Measurements from ENCODE around the gene ASB14.

DNA sequence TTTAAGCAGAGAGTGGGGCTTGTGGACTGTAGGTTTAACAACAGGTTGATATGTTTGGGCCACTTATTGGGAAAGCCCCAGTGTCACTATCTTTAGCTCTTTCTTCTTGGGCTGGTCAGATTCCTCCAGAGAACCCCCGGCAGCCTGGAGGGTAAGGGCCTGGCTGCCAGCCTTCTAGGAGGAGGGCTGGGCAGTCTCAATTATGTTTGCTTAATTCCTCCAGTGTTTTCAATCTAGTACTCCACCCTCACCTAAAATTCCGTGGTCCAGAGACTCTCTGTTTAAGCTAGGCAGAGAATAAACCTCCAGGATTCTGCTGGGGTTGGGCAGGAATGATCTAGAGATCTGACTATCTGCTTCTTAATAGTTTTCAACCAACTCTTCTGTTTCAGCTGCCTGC, 5.3 kb downstream of the ASB14 start:
- no peak for TF ChIP-seq CTCF (IDR thresholded peaks at IDR 0.05)
- no peak for TF ChIP-seq POLR2A (IDR thresholded peaks at IDR 0.05)
